Mammary epithelial cell (primary cell): Measurements from ENCODE around the gene IDH2.

Experiments used
- EZH2 ChIP-seq: IDR thresholded peaks from 2 replicates; pipeline ENCODE4 v1.6.1; 2012; ENCODE audit warnings: low read length, inconsistent platforms, borderline replicate concordance
- TF ChIP-seq, protein P1 (sequence below), 2 donors: IDR thresholded peaks in 1 of 2; conservative IDR thresholded peaks in 1 of 2; 2 replicates each; pipeline ENCODE4 v1.5.1; 2011 to 2012; ENCODE audit warnings: inconsistent platforms in 2 of 2, low read length in 2 of 2, mild to moderate bottlenecking in 2 of 2, control low read depth in 1 of 2, low read depth in 1 of 2; ENCODE audit not compliant: insufficient read depth in 1 of 2; ENCODE audit errors: extremely low read depth in 1 of 2

DNA sequence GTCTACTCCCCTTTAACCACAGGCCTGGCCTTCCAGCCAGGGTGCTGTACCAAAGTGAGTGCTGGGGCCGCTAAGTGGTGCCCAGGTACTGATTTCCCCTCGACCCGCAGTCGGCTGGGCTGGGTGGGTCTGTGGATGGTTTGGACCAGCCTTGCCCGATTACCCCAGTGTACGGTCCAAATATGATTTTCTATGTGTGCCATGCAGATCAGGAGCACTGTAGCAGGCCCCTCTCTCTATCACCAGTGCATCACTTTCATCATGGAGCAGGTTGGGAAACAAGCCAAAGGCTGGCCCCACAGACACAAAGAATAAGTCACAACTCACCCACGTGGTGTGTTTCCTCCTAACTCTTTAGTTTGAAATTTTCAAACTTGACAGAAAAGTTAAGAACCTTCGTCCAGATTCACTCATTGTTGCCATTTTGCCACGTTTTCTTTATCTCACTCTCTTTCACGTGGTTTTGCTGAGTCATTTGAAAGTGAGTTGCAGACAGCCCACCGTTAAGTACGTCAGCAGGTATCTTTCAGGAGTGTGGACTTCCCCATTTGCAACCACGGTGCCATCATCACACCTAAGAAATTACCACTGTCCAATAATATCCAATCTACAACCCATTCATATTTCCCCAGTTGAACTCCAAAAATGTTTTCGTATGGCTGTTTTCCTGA lies 64.2 kb downstream of the IDH2 start:
- TF ChIP-seq, protein P1, sequence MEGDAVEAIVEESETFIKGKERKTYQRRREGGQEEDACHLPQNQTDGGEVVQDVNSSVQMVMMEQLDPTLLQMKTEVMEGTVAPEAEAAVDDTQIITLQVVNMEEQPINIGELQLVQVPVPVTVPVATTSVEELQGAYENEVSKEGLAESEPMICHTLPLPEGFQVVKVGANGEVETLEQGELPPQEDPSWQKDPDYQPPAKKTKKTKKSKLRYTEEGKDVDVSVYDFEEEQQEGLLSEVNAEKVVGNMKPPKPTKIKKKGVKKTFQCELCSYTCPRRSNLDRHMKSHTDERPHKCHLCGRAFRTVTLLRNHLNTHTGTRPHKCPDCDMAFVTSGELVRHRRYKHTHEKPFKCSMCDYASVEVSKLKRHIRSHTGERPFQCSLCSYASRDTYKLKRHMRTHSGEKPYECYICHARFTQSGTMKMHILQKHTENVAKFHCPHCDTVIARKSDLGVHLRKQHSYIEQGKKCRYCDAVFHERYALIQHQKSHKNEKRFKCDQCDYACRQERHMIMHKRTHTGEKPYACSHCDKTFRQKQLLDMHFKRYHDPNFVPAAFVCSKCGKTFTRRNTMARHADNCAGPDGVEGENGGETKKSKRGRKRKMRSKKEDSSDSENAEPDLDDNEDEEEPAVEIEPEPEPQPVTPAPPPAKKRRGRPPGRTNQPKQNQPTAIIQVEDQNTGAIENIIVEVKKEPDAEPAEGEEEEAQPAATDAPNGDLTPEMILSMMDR (conservative IDR thresholded peaks at IDR 0.05 in 1 of 2, IDR thresholded peaks at IDR 0.05 in 1 of 2; ENCODE audit: extremely low read depth in 1 of 2, insufficient read depth in 1 of 2, low read depth in 1 of 2, low read length in 2 of 2), result no peak
- no peak for TF ChIP-seq EZH2
